ENCODE measurements around the gene DAP. TPM values are rescaled to one million over a fixed set of nuclear protein-coding genes. Genes with fewer than 3 reads are reported as not detected.

Gene DAP
- total RNA-seq, 1 experiment from 2014 or later: 108 TPM

DNA sequence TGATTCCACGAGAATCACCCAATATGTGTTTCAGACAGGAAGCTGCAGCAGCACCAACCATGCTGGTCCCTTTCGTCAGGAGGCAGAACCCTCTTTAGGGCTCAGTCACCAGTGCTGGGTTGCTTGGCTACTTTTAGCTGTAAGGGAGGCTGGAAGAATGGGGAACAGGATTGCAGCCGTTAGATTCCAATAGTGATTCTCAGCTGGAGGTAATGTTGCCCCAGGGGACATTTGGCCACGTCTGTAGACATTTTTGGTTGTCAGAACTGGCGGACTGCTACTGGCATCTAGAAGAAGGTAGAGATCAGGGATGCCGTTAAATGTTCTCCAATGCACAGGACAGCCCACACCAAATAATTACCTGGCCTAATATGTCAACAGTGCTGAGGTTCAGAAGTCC is 115.4 kb downstream of the DAP start:
- BruUV-seq (replicated peaks): no TSS peak
- ATAC-seq (no peak), DNase-seq (ENCODE audit: low read depth, low spot score) (no peak)
- no peaks in the 10 kb centered on the region; the same call in 1 of the 2 replicates for H3K4me1 ChIP-seq (ENCODE audit: control insufficient read depth, insufficient read depth, low read length)
- H3K4me3 ChIP-seq (ENCODE audit: low read depth in 2 of 2, low read length in 2 of 2): no peak overlapping the region
- in situ Hi-C loops (cut with HindIII; ENCODE audit: low pct_unique_long_range_greater_than_20kb, low sequenced_read_pairs): no loop called here
- no peaks in the 10 kb centered on the region for H3K9me3 ChIP-seq (ENCODE audit: control insufficient read depth, insufficient read depth, low read depth, low read length)
- H3K27ac ChIP-seq (ENCODE audit: low read length): no peak overlapping the region
- H3K27me3 ChIP-seq (ENCODE audit: control insufficient read depth, insufficient read depth, low read length): no peaks in the 10 kb centered on the region
- POLR2A ChIA-PET: no interaction called here
- no peaks in the 10 kb centered on the region for H3K36me3 ChIP-seq (ENCODE audit: control insufficient read depth, insufficient read depth, low read length)
- no peak for TF ChIP-seq SIN3A (IDR thresholded peaks at IDR 0.05; ENCODE audit: borderline replicate concordance, insufficient read depth, low read depth, low read length)
- intact Hi-C loops (cut with micrococcal nuclease; ENCODE audit: unreplicated experiment): no loop called here
- CTCF ChIA-PET: no interaction called here

DNA sequence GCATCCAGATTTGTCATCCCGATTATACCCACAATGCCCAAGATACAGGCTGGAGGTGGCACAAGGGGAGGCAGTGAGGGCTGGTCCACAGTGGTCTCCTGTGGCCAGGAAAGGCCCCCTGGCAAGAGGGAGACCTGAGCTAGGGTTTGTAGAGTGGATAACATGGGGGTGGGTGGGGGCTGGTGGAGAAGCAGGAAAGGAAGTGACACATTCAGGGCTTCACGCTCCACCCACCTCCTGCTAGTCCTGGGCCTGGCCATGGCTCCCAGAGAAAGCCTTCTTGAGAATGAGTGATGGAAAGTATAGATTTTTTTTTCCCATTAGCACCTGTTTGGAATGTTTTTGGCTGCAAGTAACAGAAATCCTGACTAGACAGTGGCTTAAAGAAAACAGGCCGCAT is 115.9 kb downstream of the DAP start:
- ATAC-seq: no peak
- CTCF ChIA-PET: no interaction called here
- in situ Hi-C loops (cut with HindIII; ENCODE audit: low pct_unique_long_range_greater_than_20kb, low sequenced_read_pairs) (no loop called here), intact Hi-C loops (cut with micrococcal nuclease; ENCODE audit: unreplicated experiment) (no loop called here)
- Histone ChIP-seq H3K27me3 (ENCODE audit: control insufficient read depth, insufficient read depth, low read length) (no peaks in the 10 kb centered on the region), H3K4me3 (ENCODE audit: low read depth in 2 of 2, low read length in 2 of 2) (no peak overlapping the region), H3K9me3 (ENCODE audit: control insufficient read depth, insufficient read depth, low read depth, low read length) (no peaks in the 10 kb centered on the region), H3K4me1 (ENCODE audit: control insufficient read depth, insufficient read depth, low read length) (no peaks in the 10 kb centered on the region; the same call in 1 of the 2 replicates), H3K27ac (ENCODE audit: low read length) (no peak overlapping the region), H3K36me3 (ENCODE audit: control insufficient read depth, insufficient read depth, low read length) (no peaks in the 10 kb centered on the region)
- POLR2A ChIA-PET: interaction anchor here (0.5 kb wide), 1 partner anchor 156 kb away, joined by 14 read pairs; no protein-coding TSS in a partner anchor
- no TSS peak for BruUV-seq (replicated peaks)
- DNase-seq (ENCODE audit: low read depth, low spot score): no peak
- TF ChIP-seq TCF7L2 (IDR thresholded peaks at IDR 0.05; ENCODE audit: low read depth, low read length) (no peak), SIN3A (IDR thresholded peaks at IDR 0.05; ENCODE audit: borderline replicate concordance, insufficient read depth, low read depth, low read length) (no peak), POLR2AphosphoS5 (IDR thresholded peaks at IDR 0.05; ENCODE audit: low read depth, low read length) (no peak)
- TF ChIP-seq, protein P1, sequence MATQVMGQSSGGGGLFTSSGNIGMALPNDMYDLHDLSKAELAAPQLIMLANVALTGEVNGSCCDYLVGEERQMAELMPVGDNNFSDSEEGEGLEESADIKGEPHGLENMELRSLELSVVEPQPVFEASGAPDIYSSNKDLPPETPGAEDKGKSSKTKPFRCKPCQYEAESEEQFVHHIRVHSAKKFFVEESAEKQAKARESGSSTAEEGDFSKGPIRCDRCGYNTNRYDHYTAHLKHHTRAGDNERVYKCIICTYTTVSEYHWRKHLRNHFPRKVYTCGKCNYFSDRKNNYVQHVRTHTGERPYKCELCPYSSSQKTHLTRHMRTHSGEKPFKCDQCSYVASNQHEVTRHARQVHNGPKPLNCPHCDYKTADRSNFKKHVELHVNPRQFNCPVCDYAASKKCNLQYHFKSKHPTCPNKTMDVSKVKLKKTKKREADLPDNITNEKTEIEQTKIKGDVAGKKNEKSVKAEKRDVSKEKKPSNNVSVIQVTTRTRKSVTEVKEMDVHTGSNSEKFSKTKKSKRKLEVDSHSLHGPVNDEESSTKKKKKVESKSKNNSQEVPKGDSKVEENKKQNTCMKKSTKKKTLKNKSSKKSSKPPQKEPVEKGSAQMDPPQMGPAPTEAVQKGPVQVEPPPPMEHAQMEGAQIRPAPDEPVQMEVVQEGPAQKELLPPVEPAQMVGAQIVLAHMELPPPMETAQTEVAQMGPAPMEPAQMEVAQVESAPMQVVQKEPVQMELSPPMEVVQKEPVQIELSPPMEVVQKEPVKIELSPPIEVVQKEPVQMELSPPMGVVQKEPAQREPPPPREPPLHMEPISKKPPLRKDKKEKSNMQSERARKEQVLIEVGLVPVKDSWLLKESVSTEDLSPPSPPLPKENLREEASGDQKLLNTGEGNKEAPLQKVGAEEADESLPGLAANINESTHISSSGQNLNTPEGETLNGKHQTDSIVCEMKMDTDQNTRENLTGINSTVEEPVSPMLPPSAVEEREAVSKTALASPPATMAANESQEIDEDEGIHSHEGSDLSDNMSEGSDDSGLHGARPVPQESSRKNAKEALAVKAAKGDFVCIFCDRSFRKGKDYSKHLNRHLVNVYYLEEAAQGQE (IDR thresholded peaks at IDR 0.05; ENCODE audit: insufficient read depth in 1 of 2, low read depth in 2 of 2, low read length in 1 of 2): no peak
- TF ChIP-seq, protein P2, sequence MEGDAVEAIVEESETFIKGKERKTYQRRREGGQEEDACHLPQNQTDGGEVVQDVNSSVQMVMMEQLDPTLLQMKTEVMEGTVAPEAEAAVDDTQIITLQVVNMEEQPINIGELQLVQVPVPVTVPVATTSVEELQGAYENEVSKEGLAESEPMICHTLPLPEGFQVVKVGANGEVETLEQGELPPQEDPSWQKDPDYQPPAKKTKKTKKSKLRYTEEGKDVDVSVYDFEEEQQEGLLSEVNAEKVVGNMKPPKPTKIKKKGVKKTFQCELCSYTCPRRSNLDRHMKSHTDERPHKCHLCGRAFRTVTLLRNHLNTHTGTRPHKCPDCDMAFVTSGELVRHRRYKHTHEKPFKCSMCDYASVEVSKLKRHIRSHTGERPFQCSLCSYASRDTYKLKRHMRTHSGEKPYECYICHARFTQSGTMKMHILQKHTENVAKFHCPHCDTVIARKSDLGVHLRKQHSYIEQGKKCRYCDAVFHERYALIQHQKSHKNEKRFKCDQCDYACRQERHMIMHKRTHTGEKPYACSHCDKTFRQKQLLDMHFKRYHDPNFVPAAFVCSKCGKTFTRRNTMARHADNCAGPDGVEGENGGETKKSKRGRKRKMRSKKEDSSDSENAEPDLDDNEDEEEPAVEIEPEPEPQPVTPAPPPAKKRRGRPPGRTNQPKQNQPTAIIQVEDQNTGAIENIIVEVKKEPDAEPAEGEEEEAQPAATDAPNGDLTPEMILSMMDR (IDR thresholded peaks at IDR 0.05): no peak

DNA sequence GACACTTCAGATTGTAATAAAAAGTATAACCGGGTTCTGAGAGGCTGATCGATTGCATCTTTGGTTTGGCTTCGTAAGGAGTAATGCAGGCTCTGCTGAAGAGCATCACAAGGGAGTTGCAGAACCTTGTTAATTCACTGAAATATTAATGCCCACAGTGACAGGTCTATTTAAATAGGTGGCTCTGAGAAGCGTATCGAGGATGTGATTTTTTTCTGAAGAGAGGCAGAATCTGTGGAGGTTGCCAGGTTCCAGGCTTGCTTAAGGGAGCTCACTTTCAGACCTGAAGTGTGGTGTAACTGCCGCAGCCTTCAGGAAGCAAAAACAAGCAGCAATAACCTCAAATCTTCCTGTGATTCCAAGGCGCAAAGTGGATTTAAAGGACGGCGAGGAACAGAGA is 116.8 kb downstream of the DAP start:
- Histone ChIP-seq H3K27ac (ENCODE audit: low read length) (no peak overlapping the region), H3K27me3 (ENCODE audit: control insufficient read depth, insufficient read depth, low read length) (no peaks in the 10 kb centered on the region), H3K36me3 (ENCODE audit: control insufficient read depth, insufficient read depth, low read length) (no peaks in the 10 kb centered on the region), H3K4me3 (ENCODE audit: low read depth in 2 of 2, low read length in 2 of 2) (no peak overlapping the region), H3K9me3 (ENCODE audit: control insufficient read depth, insufficient read depth, low read depth, low read length) (no peaks in the 10 kb centered on the region), H3K4me1 (ENCODE audit: control insufficient read depth, insufficient read depth, low read length) (no peaks in the 10 kb centered on the region; the same call in 1 of the 2 replicates)
- ChIA-PET CTCF (no interaction called here), POLR2A (no interaction called here)
- ATAC-seq (no peak), DNase-seq (ENCODE audit: low read depth, low spot score) (no peak)
- in situ Hi-C loops (cut with HindIII; ENCODE audit: low pct_unique_long_range_greater_than_20kb, low sequenced_read_pairs) (no loop called here), intact Hi-C loops (cut with micrococcal nuclease; ENCODE audit: unreplicated experiment) (no loop called here)
- BruUV-seq (replicated peaks): TSS peak; percentile 43
- TF ChIP-seq, protein P2 (IDR thresholded peaks at IDR 0.05): no peak
- no peak for TF ChIP-seq SIN3A (IDR thresholded peaks at IDR 0.05; ENCODE audit: borderline replicate concordance, insufficient read depth, low read depth, low read length)
